HG03103 (cell line): ENCODE data around the gene PRSS57.
"Not testable (repeated sequence)": the region's sequence is repeated elsewhere in the genome, so short reads cannot be mapped to it uniquely, and the experiment has no call there.

Experiments
- ATAC-seq: cut with Tn5 transposase; IDR thresholded peaks from one replicate; pipeline ENCODE4 v1.9.1; 2021; ENCODE audit warnings: low read depth; ENCODE audit not compliant: unreplicated experiment

Gene PRSS57

DNA sequence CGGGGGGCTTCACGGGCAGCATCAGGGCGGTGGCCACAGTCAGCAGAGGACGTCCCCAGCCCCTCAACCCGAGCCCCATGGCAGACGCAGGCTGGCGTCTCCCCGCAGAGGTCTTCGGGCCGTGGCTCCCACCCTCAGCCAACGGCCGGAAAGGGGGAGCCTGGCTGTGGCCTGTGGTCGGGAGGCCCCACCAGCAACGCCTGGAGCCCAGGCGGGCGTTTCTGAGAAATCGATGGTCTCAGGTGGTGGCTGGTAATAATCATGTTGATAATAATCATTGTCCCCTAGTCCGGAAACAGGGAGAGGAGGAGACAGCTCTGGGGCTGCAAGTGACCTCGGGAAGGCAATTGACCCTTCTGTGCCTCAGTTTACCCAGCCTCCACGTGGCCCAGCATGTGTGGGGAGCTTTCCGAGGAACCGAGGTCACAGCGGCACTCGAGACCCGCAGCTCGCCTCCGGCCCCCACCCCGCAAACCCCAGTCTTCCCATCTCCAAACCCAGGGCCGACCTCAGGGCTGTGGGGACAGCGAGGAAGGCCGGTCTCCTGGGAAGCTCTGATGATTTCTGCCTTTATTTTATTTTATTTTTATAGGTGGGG is at the start of gene PRSS57:
Gene PRSS57, minus strand, starts transcription at position 101 of the 598 bp plus-strand sequence. Its CDS starts 22 bp downstream, at position 79.
- ATAC-seq = no peak

DNA sequence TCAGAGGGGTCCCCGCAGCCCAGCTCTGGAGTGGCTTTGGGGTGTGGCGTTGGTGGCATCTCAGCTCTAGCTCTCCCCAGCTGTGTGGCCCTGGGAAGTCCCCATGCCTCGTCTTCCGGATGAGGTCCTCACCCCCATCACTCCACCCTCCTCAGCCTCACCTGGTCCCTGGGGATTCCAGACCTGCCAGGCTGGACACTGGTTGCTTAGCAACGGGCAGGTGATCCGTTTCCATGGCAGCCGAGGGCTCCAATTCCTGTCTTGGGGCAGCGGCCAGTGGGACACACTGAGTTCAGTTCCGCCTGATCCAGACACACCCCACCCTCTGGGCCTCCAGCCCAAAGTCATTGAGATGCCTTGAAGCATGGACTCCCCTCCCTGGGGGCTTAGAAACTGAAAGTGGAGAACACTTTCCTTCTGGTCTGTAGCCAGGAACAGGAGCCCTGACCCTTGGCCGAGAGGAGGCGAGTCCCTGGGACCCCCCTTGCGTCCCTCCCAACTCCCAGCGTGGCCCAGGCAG is 48.0 kb upstream of the PRSS57 start:
- no peak for ATAC-seq

DNA sequence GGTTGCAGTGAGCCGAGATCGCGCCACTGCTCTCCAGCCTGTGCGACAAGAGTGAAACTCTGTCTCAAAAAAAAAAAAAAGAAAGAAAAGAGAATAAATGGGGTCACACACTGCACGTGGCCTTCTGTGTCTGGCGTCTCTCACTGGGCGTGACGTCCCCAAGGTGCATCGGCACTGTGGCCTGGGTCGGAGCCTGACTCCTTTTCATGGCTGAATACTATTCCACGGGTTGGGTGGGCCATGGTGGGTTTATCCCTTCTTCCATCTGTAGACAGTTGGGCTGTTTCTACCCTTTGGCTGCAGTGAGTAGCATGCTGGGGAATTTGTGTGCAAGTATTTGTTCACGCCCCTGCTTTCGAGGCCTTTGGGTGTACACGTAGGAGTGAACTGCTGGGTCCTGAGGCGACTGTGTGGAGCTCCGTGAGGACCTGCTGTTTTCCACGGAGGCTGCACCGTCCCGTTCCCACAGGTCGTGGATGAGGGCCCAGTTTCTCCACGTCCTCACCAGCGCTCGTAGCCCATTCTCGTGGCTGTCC is 47.4 kb upstream of the PRSS57 start:
- no peak for ATAC-seq

DNA sequence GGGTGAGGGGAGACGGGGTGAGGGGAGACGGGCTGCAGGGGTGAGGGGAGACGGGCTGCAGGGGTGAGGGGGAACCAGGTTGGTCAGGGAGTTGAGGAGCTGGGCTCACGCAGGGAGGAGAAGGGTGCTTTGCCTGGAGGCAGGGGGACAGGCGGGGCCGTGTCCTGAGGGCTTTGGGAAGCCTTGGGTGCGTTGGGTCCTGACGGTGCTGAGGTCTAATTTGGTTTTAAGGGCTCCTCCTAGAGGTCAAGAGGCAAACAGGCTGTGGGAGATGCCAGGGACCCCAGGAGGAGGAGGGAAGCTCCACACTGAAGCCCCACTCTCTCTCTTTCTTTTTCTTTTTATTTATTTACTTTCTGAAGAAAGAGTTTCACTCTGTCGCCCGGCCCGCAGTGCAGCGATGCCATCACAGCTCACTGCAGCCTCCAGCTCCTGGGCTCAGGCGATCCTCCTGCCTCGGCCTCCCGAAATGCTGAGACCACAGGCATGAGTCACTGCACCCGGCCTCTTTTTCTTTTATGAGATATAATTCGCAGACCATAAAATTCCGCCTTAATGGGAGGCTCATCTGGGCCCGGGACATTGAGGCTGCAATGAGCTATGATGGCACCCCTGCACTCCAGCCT is 46.4 kb upstream of the PRSS57 start:
- no peak for ATAC-seq

DNA sequence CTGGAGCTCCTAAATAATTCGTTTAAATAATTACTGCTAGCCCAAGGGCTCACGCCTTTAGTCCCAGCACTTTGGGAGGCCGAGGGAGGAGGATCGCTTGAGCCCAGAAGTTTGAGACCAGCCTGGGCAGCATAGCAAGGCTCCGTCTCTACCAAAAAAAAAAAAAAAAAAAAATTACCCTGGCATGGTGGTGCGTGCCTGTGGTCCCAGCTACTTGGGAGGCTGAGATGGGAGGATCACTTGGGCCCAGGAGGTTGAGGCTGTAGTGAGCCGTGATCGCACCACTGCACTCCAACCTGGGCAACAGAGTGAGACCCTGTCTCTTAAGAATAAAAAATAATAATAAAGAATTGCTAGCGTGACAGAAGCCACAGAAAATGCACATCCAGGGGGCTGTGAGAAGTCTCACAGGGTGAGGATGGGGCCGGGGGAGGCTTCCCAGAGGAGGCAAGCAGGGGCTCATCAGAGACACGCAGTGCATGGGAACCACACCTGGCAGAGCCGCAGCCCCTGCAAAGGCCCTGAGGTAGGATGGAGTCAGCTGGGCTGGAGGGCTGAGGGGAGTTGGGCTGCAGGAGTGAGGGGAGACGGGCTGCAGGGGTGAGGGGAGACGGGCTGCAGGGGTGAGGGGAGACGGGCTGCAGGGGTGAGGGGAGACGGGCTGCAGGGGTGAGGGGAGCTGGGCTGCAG is 45.7 kb upstream of the PRSS57 start:
- ATAC-seq = not testable (repeated sequence)

DNA sequence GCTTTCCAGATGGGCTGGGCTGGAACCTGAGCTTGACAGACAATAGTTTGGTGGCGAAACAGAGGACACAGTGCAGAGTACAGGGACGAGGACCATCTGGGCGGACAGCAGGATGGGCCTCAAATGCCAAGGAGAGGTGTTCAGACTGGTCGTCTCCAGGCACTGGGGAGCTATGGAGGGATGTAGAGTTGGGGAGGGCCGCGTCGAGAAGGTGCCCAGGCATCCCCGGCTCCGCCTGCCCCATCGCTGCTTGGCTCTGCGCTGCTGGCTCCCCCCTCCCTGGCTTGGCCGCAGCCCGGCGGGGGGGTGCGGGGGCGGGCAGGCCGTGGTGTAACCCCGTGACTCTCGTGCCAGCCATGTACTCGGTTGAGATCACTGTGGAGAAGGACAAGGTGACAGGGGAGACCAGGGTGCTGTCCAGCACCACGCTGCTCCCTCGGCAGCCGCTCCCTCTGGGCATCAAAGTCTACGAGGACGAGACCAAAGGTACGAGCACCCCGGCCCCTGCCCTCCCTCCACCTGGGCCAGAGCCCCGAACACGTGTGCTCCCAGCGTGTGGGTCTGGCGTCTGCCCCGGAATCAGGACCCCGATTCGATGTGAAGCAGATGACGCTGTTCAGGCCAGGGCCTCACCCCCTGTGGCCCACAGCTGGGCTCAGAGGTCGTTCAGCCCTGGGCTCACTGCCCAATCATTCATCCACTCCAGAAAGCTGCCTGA is 44.9 kb upstream of the PRSS57 start:
- no peak for ATAC-seq

DNA sequence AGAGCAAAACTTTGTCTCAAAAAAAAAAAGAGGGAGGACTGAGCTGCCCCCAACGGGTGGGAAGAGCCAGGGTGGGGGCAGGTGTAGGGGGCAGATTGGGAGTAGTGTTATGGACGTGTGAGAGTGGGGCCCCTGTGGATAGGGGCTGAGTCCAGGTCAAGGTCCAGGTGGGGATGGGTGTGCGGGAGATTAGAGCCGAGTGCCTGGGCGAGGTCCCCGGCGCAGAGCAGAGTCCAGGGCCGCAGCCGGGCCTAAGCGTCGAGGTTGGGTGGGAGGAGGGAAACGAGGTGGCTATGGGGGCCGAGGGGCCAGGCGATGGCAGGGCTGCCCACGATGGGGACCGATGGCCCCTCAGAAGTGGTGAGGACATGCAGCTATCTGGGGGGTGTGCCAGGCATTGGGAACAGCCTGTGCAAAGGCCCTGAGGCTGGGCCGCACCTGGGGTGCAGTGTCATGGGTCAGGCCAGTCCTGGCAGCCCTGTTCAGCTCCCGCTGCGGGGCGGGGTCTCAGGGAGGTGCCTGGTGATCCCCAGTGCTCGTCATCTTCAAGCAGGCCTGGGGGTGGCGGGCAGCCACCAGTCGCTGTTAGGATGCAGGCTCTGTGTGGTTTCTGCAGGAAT is 43.4 kb upstream of the PRSS57 start:
- no peak for ATAC-seq

DNA sequence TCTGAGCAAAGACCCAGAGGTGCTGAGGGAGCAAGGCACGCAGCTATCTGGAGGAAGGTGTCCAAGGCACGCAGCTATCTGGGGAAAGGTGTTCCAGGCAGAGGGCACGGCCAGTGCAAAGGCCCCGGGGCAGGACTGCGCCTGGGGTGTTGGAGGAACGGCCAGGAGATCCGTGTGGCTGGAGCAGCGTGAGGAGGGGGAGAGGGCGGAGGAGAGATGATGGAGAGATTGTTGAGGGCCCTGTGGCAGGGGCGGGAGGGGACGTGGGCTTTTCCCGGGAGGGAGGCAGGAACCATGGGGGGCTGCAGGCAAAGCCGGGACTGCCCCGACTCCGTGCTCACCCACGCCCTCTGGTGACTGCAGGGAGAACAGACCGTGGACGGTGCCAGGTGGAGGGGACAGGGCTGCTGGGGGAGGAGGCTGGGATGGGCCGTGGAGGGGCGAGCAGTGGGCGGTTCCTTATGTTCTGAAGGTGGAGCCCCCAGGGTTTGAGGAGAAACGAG is 42.4 kb upstream of the PRSS57 start:
- ATAC-seq = no peak

DNA sequence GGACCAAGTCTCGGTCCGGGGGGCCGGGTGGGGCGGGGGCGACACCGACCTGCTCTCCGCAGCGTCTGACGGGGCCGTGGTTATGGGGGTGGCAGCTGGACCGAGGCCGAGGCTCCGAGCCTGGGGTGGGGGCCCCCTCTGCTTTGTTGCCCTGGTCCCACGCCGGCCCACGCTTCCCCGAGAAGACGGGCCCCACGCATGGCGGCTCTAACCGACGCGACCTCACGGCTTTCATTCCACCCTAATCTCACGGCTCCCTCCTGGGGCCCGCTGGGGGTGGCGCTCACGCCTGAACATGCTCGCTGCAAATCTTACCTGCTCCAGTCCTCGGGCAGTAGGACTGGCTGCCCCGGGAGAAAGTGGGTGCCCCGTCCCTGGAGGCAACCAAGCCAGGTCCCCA is 40.9 kb upstream of the PRSS57 start:
- no peak for ATAC-seq

DNA sequence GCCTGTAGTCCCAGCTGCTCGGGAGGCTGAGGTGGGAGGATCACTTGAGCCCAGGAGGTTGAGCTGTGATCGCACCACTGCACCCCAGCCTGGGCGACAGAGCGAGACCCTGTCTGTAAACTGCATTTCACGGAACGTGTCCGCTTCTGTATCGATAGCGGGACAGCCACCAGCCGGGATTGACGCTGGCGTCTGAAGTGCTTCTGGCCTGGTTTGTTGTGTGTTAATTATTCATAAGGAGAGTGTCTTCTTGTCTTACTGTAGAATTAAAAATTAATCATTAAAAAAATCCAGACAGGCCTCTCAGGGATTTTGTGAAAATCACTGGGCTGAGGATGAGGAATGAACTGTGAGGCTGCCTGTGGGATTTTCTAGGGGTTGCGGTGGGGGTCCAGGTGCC is 39.5 kb upstream of the PRSS57 start:
- no peak for ATAC-seq

DNA sequence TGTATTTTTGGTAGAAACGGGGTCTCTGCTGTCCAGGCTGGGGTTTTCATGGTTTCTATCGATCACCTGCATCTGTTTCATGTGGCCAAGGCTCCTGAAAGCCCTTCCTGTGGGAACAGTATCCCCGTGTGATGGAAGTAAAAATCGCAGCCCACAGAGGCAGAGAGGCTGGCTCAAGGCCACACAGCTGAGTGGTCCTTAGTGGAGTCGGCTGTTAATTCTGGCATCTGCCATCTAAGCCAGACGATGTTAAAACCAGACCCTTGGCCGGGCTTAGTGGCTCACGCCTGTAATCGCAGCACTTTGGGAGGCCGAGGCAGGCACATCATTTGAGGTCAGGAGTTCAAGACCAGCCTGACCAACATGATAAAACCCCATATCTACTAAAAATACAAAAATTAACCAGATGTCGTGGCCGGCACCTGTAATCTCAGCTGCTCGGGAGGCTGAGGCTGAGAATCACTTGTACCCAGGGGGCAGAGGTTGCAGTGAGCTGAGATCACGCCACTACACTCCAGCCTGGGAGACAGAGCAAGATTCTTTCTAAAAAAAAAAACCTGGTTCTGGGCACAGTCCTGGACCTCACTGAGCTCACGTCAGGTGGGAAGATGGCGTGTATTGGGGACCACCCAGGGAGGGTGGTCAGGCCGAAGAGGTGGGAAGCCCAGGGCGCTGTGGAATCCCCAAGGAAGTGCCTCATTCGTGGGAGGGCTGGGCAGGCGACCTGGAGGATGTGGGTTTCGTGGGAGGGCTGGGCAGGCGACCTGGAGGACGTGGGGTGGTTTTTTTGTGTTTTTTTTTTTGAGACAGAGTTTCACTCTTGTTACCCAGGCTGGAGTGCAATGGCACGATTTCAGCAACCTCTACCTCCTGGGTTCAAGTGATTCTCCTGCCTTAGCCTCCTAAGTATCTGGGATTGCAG is 37.2 kb upstream of the PRSS57 start:
- ATAC-seq = no peak

DNA sequence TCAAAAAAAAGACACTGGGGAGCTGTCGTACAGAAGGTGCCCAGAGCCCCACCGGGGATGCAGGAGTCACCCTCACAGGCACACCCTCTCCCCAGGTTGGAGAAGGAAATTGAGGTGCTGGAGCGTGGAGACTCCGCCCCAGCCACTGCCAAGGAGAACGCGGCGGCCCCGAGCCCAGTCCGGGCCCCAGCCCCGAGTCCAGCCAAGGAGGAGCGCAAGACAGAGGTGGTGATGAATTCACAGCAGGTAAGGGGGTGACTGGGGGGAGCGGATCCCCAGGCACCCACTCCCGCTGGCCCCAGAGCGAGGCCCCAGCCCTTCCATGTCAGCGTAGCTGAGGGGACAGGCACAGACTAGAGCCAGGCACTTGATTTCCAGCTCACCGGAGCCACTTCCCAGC is 35.7 kb upstream of the PRSS57 start:
- ATAC-seq = no peak

DNA sequence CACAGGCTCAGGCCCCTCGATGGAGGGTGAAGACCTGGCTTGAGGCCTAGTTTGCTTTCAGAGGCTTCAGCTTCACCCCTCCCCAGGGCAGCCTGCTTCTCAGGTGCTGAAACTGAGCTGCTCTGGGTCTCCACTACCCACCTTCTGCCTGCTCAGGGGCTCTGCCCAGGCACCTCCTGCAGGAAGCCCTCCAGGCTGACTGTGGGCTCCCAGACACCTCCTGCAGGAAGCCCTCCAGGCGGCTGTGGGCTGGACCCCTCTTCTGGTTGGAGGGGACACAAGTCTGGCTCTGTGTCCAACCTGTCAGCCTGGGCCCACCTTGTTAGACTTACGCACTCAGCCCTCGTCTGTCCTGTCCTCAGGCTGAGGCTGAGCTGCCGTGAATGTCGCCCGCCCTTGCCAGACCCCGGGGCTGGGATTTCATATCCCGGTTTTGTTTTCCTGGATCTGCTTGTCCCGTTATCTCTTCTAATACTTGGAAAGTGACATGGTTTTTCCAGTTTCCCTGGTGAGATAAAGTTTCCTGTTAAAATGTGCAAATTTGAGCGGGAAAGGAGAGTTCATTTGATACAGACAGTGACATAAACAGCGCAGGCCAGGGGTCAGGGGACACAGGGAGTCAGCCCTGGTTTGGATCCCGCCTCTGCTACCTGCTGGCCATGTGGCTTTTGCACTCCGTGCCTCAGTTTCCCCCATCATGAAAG is 34.9 kb upstream of the PRSS57 start:
- no peak for ATAC-seq

DNA sequence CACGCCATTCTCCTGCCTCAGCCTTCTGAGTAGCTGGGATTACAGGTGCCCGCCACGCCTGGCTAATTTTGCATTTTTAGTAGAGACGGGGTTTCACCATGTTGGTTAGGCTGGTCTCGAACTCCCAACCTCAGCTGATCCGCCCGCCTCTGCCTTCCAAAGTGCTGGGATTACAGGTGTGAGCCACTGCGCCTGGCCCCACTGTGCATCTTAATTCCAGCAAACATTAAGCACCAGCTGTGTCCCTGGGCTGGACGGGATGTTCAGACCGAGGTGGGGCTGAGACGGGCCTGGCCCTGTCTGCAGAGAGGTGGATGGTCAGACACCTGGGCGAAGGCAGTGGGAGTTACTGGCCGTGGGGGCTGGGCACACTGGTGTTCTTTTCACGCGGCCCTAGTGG is 34.3 kb upstream of the PRSS57 start:
- ATAC-seq = not testable (repeated sequence)

DNA sequence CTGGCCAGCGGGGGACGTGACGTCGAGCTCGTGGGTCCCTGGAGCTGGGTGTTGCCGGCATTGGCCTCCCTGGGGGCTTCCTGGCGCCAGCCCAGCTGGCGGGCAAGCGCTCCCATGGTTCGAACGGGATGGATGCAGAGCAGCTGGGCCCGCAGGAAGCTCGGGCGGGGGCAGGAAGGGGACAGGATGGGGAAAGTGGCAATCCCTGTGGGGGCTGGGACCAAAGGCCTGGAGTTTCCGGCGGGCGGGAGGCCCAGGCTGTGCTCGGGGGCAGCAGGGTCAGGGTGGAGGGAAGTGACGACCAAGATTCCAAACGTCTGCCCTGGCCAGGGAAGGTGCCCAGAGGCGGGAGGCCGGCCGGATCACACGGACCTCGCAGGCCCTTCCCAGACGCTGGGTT is 32.8 kb upstream of the PRSS57 start:
- no peak for ATAC-seq

DNA sequence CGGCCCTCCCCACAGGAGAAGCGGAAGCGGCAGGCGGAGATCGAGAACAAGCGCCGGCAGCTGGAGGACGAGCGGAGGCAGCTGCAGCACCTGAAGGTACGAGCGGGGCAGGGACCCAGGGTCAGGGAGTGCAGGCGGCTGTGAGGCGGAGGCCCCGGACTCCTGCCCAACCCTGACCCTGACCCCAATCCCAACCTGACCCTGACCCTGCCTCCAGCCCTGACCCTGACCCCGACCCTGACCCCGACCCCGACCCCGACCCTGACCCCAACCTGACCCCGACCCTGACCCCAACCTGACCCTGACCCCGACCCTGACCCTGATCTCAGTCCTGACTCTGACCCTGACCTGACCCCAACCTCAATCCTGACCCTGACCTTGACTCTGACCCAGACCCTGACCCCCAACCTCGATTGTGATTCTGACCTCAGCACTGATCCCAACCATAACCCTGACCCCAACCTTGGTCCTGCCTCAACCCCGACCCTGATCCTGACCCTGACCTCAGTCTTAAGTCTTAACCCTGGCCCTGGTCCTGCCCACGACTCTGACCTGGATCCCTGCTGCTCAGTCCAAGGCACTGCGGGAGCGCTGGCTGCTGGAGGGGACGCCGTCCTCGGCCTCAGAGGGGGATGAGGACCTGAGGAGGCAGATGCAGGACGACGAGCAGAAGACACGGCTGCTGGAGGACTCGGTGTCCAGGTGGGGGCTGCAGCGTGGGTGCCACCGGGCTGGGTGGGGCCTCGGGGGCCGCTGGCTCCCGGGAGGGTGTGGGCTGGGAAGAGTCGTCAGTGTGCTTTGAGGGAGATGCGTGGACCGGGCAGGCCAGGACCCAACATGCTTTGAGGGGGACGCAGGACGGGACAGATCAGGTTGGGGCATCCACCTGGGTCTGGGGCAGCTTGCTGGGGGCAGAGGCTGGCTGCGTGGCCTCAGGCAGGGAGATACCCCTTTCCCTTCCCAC is 32.0 kb upstream of the PRSS57 start:
- ATAC-seq = no peak

DNA sequence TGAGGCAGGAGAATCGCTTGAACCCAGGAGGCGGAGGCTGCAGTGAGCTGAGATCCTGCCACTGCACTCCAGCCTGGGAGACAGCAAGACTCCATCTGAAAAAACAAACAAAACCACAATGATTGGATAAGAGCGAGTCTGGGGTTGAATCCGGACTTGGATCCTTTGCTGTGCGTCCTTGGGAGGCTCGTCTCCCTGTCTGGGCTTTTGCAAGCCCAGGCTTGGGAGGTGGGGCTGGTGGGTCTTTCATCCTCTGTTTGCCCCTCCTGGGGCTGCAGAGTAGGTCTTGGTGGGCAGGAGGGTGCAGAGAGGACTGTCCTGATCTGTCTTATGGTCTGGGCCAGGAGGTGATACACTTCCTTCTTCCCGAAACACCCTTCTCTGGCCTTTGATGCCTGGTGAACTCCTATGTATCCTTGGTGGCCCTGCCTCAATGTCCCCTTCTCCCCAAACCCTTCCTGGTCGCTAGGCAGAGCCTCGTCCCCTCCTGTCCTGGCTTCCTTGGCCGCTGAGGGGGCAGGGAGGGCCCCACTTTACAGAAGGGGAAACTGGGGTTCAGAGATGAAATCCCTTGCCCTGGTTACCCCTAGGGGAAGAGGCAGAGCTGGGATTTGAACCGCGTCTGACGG is 30.3 kb upstream of the PRSS57 start:
- ATAC-seq = no peak
